COR-L47 (cell line): ENCODE measurements around the gene LUZP2.

Experiments
- DNase-seq: peaks from one replicate; lab custom pipeline; 2025; lab: John Stamatoyannopoulos, UW

LUZP2 gene

GRCh38 chr11:24635588-24636290 lies 138.9 kb downstream of the LUZP2 start:
- no peak for DNase-seq

GRCh38 chr11:24636291-24636629 lies 139.4 kb downstream of the LUZP2 start:
- no peak for DNase-seq

- no peak for DNase-seq
Measured at GRCh38 chr11:24637520-24637919, 140.7 kb downstream of the LUZP2 start.

- no peak for DNase-seq
Measured at GRCh38 chr11:24642648-24643047, 145.8 kb downstream of the LUZP2 start.

GRCh38 chr11:24645563-24645962 lies 148.7 kb downstream of the LUZP2 start:
- no peak for DNase-seq

- no peak for DNase-seq
Measured at GRCh38 chr11:24651873-24652272, 155.0 kb downstream of the LUZP2 start.

GRCh38 chr11:24653901-24654300 lies 157.0 kb downstream of the LUZP2 start:
- DNase-seq, result no peak

GRCh38 chr11:24661331-24661730 lies 164.5 kb downstream of the LUZP2 start:
- DNase-seq, result no peak

GRCh38 chr11:24664399-24664798 lies 167.5 kb downstream of the LUZP2 start:
- no peak for DNase-seq

- DNase-seq, result no peak
Measured at GRCh38 chr11:24667353-24667968, 170.6 kb downstream of the LUZP2 start.

- no peak for DNase-seq
Measured at GRCh38 chr11:24678703-24679348, 182.0 kb downstream of the LUZP2 start.

GRCh38 chr11:24679821-24680351 lies 183.0 kb downstream of the LUZP2 start:
- DNase-seq, result no peak

- no peak for DNase-seq
Measured at GRCh38 chr11:24683583-24683982, 186.7 kb downstream of the LUZP2 start.

- no peak for DNase-seq
Measured at GRCh38 chr11:24685821-24686220, 189.0 kb downstream of the LUZP2 start.

GRCh38 chr11:24687531-24688147 lies 190.8 kb downstream of the LUZP2 start:
- DNase-seq, result no peak

- DNase-seq, result no peak
Measured at GRCh38 chr11:24688981-24689380, 192.1 kb downstream of the LUZP2 start.

GRCh38 chr11:24697522-24698111 lies 200.8 kb downstream of the LUZP2 start:
- DNase-seq, result no peak

- DNase-seq, result no peak
Measured at GRCh38 chr11:24704716-24705115, 207.9 kb downstream of the LUZP2 start.

GRCh38 chr11:24705474-24705873 lies 208.6 kb downstream of the LUZP2 start:
- DNase-seq, result no peak

GRCh38 chr11:24708616-24709015 lies 211.8 kb downstream of the LUZP2 start:
- DNase-seq, result no peak

- DNase-seq, result no peak
Measured at GRCh38 chr11:24709928-24710565, 213.2 kb downstream of the LUZP2 start.

- no peak for DNase-seq
Measured at GRCh38 chr11:24714601-24715000, 217.7 kb downstream of the LUZP2 start.
